DND-41 (cell line): ENCODE results near the gene ZC3H18.

ENCODE experiments used
- CTCF ChIP-seq: IDR thresholded peaks from 2 replicates; pipeline ENCODE4 v1.5.1; 2012; ENCODE audit warnings: borderline replicate concordance, low read length, moderate library complexity, mild to moderate bottlenecking; ENCODE audit not compliant: poor library complexity, severe bottlenecking; ENCODE audit errors: extremely low read depth
- EZH2 ChIP-seq: IDR thresholded peaks from 3 replicates; pipeline ENCODE4 v1.6.1; 2012; ENCODE audit warnings: borderline replicate concordance, low read depth, mild to moderate bottlenecking, moderate library complexity, low read length, inconsistent platforms; ENCODE audit not compliant: severe bottlenecking

DNA sequence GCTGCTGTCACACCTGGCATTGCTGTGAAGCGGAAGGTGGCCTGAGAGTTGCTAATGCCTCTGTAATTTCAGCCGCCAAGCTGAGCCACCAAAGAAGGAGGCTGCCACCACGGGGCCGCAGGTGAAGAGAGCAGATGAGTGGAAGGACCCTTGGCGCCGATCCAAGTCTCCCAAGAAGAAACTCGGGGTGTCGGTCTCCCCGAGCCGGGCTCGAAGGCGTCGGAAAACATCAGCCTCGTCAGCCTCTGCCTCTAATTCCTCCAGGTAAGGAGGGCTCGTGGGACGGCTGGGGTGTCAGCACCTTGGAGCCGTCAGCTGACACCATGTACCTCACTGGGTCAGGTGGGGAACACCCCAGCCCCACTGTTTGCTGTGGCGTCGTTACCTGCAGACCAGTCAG, 51.9 kb downstream of the ZC3H18 start:
- no peak for TF ChIP-seq EZH2
- no peak for TF ChIP-seq CTCF
